ENCODE measurements around the gene ITGB8.

The ITGB8 gene

GRCh38 chr7:20340839-20341238 lies 10.1 kb downstream of the ITGB8 start:
- DNase-seq (ENCODE audit: low read depth, low spot score), result no peak

DNA sequence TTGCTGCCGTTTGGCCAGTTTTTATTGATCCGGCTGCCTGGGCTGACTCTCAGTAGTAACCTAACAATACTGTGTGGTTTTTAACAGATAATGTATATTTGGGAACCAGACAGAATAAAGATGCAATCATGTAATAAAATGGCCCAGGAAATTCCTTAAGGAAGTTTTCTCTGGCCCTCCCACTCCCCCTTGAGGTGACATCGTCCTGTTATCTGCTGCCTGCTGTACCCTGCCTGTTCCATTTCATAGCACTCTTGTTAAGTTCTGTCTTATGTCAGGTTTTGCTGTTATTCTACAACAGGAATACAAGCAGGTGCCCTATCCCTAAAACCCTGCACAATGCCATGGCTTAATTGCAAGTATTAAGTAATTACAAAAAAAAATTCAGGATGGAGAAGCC lies 12.5 kb downstream of the ITGB8 start:
- DNase-seq (ENCODE audit: low read depth, low spot score), result no peak

- no peak for DNase-seq (ENCODE audit: low read depth, low spot score)
Observed at GRCh38 chr7:20343941-20344340, 13.2 kb downstream of the ITGB8 start.

DNA sequence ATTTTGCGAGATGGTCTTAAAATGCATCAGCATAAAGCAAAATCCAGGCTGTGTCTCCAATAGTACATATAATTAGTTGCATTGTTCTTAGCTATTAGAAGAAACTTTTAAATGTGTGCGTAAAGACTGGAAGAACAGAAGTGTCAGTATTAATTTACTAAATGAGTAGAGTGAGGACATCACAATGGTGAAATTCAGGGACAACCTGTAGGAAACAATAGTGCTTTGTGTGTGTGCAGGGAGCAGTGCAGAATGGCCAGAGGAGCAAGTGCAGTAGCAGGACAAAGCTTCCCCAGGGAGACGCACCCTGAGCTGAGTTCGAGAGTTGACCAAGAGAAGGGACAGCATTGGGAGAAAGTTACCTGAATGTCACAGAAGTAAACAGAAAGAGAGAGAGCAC lies 13.7 kb downstream of the ITGB8 start:
- no peak for DNase-seq (ENCODE audit: low read depth, low spot score)

DNA sequence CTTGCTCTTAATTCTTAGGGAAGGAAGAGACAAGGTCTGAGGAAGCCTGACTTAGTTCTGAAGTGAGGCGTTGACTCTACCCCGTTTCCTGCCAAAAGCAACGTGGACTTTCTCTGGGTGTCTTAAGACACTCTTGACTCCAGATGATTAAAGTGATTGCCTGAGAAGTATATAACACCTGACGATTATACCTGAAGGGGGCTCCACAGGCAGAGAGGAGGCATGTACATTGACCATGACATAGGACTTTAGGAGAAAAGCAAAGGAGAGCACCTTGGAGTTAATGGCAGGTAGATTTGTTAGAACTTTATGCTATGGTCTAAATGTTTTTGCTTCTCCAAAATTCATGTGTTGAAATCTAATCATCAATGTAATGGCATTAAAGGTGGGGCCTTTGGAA lies 15.9 kb downstream of the ITGB8 start:
- no peak for DNase-seq (ENCODE audit: low read depth, low spot score)

DNA sequence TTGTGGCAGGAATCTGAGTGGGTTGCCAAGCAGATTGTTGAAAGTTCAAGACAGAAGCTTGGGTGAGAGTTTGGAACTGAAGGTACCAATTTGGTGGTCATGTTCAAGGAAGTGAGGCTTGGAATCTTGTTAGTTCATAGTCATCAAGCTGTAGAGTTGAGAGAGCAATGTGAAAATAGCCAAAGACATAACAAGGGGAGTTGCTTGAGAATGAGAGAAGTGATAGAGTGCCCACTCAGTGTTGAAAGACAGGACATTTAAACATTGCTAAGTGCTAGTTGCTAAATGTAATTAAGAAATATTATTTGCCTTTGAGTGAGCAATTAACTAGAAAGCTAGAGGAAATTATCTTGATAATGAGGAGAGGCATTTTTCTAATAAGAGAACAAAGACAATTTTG lies 17.0 kb downstream of the ITGB8 start:
- no peak for DNase-seq (ENCODE audit: low read depth, low spot score)

DNA sequence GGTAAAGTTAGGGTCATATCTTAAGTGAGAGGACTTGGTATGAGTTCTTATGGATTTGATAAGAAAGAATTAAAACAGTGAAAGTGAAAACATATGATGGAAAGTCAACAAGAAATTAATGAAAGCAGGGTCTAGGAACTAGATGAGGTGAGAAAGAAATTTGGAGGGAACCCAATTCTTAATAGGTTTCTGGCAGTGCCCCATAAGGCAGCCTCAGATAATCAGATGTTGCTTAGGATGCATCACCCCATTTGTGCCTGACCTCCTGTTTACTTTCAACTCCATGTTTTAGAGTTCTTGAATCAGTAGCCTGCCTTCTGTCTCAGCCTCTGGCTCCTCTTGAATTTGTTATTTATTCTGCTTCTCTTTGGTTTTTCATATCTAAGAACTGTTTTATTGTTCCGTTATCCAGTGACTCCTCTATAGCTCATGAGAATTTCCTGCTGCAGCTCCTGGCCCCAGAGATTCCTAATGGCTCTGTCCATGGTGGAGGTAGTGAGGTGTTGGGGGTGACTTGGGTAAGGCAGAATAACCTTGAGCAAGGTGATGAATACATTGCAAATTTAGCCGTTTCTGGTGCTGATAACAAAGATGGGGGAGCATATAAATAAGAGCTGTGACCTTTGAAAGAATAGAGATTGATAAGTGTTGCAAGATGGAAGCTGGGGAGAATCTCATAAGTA lies 17.6 kb downstream of the ITGB8 start:
- no peak for DNase-seq (ENCODE audit: low read depth, low spot score)

DNA sequence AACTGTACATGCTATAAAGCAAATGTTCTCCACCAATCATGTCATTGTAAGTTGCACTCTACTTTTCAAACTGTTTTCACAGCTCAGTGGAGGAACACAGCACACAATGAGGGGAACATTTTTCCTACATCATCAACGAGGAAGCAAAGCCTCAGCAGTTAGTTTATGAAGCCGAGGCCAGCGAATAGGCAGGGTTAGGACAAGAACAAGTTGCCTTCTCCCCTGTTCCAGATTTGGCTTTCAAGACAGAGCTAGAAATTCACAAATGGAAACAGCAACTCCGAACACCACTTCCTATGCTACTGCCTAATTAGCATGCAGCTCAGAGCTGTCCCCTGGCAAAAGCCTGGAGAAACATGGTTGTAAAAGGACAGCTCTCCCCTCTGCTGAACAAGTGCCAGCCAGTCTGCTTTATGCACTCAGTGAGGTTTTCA lies 19.8 kb downstream of the ITGB8 start:
- DNase-seq (ENCODE audit: low read depth, low spot score), result no peak

GRCh38 chr7:20350996-20351692 lies 20.4 kb downstream of the ITGB8 start:
- DNase-seq (ENCODE audit: low read depth, low spot score), result no peak

GRCh38 chr7:20351901-20352300 lies 21.2 kb downstream of the ITGB8 start:
- no peak for DNase-seq (ENCODE audit: low read depth, low spot score)

- no peak for DNase-seq (ENCODE audit: low read depth, low spot score)
Observed at GRCh38 chr7:20352573-20353306, 22.0 kb downstream of the ITGB8 start.

DNA sequence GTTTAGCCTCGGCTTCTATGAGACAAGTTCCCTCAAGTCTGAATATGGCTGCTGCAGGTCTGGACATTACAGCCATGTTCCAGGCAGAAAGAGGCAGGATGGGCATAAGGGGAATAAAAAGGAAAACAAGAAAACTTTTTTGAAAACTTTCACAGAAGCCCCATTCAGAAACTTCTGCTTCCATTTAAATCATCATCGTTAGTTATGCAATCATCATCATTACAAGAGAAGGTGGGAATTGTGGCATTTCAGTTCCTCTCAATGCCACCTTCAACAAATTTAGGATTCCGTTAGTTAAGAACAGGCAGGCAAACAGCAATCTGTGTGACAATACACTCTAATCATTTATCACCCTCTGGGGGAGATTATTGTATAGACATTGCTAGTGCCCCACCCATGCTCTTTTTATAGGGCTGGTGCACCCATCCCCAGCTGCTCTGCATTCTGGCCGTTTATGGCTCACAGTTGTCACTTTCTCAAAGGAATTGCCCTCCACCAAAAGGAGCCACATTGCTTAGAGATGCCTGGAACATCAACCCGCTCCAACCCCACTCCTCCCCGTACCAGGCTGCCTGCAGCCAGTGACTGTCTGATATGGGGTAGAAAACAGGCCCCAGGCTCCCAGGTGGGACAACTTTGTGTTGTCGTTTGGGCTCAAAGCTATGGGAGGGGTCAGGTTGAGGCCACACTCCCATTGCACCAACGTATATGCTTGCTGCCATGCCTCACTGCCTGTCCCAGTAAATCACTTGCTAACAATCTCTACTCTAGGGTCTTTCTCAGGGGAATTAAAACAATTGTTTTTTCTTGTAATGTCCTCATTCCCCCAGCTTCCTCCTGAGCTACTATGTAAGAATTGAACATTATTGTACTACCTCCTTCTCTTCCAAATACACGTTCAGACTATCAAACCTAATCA lies 24.2 kb downstream of the ITGB8 start:
- DNase-seq (ENCODE audit: low read depth, low spot score), result no peak

GRCh38 chr7:20358106-20358505 lies 27.4 kb downstream of the ITGB8 start:
- DNase-seq (ENCODE audit: low read depth, low spot score), result no peak

DNA sequence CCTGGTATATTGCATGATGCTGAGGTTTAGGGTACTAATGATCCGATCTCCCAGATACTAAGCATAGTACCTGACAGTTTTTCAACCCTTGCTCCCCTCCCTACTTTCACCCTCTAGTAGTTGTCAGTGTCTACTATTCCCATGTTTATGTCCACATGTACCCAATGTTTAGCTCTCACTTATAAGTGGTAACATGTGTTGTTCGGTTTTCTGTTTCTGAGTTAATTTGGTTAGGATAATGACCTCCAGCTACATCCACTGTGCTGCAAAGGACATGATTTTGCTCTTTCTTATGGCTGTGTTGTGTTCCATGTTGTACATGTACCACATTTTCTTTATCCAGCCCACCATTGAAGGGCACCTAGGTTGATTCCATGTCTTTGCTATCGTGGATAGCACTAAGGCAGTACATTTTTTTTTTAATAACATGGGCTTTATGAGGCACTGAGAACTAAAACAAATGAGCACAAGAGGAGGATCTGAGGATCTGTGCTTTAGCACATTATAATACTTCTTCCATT lies 28.1 kb downstream of the ITGB8 start:
- DNase-seq (ENCODE audit: low read depth, low spot score), result no peak

GRCh38 chr7:20359341-20359963 lies 28.8 kb downstream of the ITGB8 start:
- DNase-seq (ENCODE audit: low read depth, low spot score), result no peak

DNA sequence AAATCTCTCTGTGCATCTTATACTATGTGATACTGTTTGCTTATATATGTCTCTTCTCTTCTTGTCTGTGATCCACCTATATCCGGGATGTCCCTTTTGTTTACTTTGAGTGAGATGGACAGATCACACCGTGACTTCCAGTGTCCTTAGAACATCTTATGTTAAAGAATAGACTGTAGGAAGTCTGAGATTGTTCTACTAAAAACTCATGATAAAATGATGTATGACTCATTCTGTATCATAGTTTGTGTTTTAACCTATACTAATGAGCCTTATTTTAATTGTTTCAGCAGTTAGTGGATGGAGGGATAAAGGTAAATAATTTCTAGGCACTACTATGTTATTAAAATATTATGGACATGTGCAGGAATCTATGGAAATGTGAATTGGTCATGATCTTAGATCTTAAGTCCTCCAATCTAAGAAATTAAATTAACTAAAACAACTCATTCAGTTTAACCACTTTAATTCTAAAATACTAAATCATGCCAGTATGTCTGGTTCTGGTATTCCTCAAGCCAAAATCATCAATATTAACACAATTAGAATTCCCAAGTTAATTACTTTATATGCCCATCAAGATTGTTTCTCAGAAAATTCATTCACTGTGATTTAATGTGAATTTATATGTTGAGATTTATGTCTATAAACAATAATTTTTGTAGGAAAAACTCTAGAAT lies 32.0 kb downstream of the ITGB8 start:
- no peak for DNase-seq (ENCODE audit: low read depth, low spot score)

DNA sequence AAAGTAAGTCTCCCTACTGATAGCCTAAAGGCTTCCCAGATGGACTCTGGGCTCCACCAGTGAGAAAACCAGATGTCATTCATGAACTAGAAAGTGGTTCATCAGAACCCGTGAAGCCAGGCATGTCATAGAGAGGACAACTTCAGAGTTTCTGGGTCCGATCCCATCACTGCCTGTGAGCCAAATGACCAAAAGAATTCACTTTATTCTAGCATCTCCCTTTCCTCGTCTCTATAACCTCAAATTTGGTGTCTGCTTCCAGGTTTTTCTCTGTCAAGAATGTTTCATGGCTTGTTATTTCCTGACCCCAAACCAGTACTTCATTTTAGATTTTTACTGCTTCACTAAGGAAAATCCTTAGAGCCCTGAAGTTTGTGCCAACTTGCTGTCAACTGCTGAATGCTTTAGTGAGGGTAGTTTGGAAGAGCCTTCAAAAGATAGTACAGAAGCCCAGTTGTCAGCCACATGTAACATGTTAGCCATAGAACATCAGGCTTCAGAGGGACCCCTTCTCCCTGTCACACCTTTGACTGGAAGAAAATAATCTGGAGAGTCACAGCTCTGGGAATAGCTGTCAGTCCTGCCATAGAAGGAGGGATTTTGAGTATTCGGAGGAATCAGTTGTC lies 34.0 kb downstream of the ITGB8 start:
- no peak for DNase-seq (ENCODE audit: low read depth, low spot score)

DNA sequence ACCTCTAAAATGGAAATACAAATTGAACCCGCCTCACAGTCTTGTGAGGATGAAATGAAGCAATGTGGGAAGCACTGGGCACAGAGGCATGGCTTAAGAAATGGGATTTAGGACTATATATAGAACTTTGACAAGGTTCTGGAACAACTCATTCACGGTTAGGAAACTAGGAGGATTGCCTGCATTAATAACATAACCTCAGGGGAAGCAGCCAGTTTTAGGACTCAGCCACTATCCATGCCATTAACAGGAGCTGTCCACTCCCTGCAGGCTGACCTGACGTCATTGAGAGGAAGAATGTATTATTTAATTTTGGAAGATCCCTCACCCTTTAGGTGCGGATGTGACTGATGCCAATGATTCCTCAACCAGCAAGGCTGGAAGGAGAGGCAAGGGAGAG lies 34.8 kb downstream of the ITGB8 start:
- DNase-seq (ENCODE audit: low read depth, low spot score), result no peak

- DNase-seq (ENCODE audit: low read depth, low spot score), result no peak
Observed at GRCh38 chr7:20374399-20374798, 43.7 kb downstream of the ITGB8 start.

DNA sequence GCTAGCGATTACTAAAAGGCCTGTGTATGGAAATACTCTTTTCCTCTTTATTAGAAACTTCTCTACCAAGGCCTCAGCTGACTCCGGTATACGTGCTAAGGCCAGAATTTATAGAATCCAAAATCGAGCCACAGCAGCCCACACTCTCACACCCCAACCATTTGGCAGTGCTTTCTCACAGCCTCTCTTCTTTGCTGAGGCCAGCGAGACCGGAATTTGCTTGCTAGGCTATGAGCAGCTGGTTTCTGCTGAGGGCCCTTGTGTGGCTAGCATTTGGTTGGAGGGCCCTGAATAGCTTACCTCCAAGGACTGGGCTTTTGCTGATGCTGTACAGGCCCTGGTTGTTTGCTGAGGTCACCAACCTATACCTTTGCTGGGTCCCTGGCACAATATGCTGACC lies 46.1 kb downstream of the ITGB8 start:
- DNase-seq (ENCODE audit: low read depth, low spot score), result no peak
